ENCODE measurements around the gene MPP4.

The MPP4 gene, protein sequence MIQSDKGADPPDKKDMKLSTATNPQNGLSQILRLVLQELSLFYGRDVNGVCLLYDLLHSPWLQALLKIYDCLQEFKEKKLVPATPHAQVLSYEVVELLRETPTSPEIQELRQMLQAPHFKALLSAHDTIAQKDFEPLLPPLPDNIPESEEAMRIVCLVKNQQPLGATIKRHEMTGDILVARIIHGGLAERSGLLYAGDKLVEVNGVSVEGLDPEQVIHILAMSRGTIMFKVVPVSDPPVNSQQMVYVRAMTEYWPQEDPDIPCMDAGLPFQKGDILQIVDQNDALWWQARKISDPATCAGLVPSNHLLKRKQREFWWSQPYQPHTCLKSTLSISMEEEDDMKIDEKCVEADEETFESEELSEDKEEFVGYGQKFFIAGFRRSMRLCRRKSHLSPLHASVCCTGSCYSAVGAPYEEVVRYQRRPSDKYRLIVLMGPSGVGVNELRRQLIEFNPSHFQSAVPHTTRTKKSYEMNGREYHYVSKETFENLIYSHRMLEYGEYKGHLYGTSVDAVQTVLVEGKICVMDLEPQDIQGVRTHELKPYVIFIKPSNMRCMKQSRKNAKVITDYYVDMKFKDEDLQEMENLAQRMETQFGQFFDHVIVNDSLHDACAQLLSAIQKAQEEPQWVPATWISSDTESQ

DNA sequence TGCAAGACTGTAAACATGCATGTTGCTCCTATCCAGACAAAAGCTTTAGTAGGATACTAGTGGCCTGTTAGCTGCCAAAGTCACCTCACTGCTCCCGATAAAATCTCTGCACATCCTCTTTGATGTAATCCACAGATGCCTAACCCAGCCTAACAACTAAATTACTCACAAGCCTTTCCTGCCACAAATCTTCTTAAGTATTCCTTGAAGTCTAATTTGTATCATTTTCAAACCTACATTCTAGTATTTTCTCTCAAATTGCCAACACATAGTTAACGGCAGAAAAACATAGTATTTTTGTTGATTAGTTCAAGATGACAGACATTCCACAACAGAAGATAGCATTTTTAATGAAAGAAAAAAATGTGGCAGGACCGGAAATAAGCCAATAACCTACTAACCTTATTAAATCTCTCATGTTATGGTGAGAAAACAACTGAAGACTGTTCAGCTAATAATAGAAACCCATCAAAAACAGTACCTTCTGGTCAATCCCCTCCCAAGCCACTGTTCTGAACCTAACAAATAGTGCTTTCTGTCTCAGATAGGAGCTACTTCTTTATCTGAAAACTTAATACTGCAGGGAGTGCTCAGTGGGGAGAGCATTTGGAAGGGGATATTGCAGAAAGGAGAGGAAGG, at the start of gene MPP4:
Gene MPP4, minus strand, starts transcription at position 57 of the 639 bp plus-strand sequence. CDS start 4,690 bp downstream, outside the sequence.
- no peak for DNase-seq

DNA sequence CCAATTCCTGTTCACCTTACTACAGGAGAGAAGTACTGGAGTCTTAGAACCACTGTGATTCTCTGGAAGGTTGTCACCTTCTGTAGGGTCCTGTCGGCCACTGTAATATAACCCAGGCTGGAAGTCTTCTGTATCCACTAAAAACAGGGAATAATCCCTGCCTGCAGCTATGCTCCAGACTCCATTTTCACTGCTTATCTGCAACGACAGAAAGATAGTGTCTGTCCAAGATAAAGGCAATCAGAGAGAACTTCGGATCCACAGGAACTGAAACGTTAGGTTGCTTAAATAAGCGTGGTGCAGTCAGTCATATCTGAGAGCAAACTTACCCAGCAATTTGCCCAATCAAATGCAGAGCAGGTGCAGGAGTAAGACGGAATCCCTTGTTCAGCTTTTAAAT, 48.1 kb upstream of the MPP4 start:
- no peak for DNase-seq

DNA sequence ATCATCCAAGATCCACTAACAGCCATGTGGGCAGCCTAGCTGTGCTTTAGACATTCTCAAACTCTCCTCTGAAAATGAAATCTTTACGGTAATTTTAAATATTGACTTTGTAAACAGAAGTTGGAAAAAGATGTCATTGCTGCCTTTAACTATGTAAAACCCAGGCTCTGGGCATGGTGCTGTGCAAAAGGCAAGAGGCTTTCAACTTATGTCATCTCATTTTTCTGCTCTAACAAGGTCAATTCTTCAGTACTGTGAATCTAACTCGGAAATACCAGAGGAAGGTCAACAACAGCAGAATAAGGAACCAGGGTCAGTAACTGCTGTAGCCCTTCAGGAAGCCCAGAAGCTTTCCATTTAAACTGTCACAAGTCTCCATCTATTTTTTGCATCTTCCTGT, 37.0 kb upstream of the MPP4 start:
- DNase-seq = no peak

DNA sequence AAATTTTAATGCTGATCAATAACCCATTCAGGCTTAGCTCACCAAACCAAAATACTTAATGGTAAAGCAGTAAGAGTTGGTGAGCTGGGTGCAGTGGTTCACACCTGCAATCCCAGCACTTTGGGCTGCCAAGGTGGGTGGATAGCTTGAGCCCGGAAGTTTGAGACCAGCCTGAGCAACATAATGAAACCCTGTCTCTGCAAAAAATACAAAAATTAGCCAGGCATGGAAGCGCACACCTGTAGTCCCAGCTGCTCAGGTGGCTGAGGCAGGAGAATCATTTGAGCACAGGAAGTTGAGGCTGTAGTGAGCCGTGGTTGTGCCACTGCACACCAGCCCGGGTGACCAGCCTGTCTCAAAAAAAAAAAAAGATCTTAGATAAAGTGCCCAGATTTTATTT, 35.7 kb upstream of the MPP4 start:
- no peak for DNase-seq

DNA sequence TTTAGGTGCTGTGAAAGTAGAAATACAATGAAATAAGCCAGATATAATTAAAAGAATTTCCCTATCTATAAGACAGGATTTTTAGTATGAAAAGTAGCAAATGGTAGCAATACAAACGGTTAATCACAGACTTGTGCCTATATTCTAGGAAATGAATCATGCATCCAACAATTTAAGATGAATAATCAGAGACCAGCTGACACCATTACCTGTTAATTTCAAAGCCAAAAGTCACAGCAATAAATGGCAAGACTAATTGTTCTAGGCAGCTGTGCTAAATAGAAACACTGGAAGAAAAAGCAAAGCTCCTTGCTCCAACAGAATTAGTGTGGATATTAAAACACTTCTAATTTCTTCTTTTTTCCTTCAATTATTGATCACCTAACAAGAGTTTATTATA, 35.1 kb upstream of the MPP4 start:
- DNase-seq = no peak

DNA sequence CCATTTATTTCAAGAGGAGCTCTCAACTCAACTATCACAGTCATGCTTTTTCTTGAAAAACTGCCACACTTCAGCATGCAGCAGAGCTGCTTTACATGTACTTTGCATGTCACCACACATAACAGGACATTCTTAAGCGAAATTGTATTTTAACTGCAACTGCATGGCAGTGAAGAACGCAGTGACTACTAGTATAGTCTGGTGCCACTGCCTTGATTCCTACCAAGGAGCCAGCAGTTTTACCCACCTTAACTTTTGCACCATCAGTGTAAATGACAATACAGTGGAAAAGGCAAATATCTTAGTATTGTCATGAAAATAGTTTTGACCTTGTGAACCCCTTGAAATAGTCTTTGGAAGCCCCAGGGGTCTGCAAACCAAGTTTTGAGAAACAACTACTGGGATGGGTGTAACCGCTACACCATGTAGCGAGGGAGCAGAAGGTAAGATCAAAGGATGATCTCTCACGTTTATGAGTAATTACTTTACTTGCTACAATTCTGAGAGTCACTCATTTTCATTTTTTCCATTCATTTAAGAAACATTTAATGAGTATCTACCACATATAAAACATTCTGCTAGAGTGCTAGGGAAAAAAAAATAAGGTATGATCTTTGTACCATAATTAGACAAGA, 32.3 kb upstream of the MPP4 start:
- no peak for DNase-seq

DNA sequence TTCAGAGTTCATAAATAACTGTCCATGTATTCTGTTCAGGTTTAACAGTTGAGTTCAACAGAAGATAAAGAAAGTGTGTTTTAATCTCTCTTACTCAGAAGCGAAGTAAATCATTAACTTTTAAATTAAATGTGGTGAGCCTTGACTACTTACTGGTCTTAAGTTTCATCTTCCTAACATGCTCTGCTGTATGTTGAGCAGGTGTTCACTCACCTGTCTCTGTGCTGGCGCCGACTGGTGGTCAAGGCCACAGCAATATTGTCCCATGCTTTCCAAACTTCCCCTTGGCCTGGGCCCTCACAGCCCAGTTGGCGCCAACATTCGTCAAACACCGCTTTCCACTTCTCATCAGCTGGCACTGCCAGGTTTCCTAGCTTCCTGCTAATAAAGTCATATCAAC, 17.0 kb upstream of the MPP4 start:
- DNase-seq = no peak

DNA sequence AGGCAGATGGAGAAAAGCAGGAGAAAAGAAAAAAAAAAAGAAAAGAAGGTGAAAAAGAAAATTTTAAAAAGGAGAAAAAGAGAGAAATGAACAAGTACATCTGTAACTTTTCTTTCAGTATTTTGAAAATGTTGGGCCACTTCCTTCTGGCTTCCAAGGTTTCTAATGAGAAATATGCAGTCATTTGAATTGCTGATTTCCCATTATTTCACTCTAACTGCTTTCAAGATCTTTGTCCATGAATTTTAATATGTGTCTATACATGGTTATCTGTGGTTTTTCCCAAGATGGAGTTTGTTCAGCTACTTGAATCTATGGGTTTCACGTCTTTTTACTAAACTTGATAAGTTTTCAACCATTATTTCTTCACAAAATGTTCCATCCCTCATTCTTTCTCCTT, 14.3 kb upstream of the MPP4 start:
- no peak for DNase-seq

DNA sequence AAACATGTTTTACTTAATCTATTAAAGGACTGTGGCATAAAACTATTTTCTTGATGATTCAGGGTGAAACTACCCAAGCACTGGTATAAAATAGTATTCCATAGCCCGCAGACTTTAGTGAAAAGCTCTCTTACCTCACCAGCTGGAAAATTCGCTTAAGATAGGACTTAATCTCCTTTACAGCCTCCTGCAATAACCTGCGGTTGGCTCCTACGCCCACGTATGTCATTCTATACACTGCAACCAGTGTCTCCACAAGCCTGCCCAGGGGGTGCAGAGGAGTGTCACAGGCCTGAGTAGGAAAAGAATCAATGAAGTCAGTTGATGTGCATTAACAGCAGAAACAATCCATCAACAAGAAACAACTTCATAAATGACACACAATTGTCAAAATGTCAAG, 11.3 kb upstream of the MPP4 start:
- no peak for DNase-seq

DNA sequence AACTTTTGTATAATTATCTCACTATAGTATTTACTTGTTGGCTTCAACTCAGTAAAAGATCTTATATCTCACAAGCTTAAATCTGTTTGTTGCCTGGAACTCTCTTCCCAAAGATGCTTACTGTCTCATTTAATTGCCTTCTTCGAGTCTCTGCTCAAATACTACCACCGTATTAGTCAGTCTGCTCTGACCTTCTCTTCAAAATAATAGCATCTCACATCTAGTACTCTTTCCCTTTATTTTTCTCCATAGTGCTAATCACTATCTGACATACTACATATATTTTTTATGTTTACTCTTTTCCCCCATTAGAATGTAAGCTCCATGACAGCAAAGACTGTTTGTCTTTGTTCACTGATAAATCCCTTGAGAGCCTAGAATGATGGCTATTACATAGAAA, 10.6 kb upstream of the MPP4 start:
- DNase-seq = no peak

DNA sequence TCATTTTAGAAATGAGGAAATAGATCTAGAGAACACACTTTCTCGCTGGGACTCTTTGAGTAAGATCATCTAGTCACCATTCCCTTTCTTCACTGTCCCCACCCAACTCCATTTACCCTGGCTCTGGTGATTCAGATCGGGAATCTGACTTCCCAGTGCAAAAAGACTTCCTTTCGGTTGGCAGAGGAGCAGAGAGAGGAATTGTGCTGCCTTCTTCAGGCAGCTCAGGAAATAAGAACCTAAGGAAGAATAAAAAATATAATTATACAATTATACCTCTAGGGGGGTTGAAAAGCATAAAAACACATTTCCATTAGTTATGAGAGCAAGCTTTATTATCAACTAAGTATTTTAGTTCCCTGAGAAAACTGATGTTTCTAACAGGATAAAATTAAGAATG, 9.3 kb upstream of the MPP4 start:
- DNase-seq = no peak

DNA sequence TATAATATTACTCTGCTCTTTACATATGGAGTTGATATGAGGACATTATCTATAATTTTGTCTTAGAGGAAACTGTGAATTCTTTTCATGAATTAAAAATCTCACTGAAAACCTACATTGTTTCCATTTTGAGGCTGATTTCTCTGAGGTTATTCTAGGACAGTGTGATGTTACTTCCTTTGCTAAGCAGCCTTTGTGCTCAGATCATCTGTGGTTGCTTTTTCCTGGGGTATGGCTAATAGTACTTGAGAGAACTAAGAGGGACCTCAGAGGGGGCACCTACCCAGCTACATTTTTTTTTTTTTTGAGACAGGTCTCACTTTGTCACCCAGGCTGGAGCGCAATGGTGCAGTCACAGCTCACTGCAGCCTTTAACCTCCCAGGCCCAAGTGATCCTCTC, 8.7 kb upstream of the MPP4 start:
- no peak for DNase-seq

DNA sequence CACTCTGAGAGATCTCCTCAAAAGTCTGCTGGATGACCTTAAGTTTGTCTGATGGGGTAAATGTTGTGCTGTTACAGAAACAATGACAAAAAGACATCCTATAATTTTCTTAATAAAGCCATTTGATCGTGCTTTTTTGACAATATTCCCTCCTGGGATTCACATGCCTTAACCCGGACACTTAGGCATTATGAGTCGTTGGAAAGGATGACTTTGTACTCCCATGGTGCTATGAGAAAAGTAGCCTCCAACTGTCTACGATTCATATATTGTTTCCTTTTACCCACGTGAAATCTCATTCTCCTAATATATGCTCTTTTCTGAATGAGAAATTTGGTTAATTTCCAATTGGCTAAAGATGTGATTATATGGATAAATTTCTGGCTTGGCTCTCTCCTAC, 6.1 kb upstream of the MPP4 start:
- no peak for DNase-seq

DNA sequence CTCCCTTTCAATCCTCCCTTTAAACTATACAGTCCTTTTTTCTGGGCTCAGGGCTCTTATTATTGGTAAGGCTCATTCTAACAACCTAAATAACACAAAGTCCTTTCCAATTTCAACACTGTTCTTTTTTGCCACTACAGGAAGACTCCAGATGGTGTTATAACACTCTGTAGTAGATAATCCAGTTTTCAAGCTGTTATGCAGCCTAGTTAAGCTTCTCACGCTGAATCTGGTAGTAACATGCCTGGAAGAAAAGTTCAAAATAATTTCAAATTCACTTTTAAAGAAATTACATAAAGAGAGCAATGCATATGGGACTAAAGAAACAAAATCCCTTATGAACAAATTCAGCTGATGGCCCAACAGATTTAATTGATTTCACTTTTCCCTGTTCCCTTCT, 3.2 kb upstream of the MPP4 start:
- DNase-seq = no peak

DNA sequence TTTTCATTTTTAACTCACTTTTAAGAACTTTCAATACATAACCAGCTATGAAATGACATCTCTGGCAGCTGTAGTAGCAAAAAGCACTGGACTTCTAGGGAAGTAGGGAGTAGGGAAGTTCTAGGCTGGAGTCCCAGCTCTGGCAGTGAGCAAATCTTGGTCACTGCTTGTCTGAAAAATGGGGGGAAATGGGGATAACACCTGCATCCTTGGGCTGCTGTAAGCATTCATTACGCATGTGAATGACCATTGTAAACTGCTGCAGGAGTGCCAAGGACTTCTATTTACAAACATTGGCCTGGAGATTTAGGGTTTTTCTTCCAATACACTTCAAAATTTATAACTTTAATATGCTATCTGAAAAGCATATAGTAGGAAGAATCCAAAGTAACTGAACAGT, 972 bp upstream of the MPP4 start:
- no peak for DNase-seq

DNA sequence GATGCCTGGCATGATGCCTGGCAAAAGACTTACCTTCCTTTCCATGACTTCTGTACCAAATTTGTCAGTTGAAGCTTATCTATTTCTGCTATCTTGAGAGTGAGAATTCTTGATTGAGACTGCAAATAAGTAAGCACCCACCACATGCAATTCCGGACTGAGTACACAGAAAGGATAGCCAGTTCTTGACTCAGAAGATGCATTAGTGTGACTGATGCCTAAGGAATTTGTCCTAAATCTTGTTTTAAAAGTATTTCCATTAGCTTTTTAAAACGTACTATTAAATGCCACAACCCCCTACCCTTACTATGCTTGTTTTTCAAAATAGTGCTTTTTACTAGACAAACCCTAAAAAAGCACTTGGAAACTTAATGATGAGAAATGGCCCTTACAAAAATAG, 545 bp downstream of the MPP4 start:
- no peak for DNase-seq

DNA sequence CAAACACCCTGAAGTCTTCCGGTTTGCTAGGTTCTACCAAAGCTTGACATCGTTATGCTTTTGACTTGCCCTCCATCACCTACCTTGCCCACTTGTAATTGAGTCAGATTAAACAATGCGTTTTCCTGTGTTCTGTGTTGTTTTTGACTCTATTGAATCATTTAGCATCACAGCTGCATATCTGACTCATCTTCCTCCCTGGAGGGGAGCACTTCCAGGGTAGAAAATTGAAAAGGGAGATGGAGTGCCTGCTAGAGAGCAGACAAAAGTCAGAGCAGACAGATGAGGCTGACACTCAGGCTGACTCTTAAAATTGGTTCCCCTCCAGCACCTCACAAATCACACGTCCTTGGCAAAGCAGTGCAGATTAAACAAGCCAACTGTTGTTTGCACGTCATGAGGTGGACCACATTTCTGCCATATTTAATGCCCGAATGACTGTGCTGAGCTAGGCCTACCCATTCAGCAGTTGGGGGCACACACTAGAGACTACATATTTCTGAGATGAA, 2.2 kb downstream of the MPP4 start:
- DNase-seq = no peak

DNA sequence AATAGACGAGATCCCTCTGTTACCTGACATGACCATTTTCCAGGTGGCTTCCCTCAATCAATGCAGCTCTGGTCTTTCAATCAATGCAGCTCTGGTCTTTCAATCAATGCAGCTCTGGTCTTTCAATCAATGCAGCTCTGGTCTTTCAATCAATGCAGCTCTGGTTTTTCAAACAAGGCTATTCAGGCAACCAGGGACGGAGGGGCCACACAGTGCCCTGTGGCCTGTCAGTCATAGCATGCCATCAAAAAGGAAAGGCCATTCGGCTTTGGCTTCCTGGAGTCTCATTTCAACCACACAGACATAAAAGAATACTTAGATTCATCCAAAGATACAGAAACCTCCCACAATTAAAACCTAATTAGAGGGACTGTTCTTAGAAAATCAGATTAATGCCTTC, 13.3 kb downstream of the MPP4 start:
- no peak for DNase-seq

DNA sequence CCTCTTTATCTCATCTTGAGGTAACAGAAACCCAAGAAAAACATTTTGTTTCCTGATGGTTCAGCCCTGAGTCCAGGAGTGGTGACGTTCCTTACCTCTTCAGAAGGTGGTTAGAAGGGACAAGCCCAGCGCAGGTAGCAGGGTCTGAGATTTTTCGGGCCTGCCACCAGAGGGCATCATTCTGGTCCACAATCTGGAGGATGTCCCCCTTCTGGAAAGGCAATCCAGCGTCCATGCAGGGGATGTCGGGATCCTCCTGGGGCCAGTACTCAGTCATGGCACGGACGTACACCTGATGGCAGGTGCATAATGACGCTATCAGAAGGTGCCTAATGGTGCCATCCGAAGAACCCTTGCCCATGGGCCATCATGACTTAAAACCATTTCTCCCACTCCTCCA, 17.7 kb downstream of the MPP4 start:
- DNase-seq = no peak

DNA sequence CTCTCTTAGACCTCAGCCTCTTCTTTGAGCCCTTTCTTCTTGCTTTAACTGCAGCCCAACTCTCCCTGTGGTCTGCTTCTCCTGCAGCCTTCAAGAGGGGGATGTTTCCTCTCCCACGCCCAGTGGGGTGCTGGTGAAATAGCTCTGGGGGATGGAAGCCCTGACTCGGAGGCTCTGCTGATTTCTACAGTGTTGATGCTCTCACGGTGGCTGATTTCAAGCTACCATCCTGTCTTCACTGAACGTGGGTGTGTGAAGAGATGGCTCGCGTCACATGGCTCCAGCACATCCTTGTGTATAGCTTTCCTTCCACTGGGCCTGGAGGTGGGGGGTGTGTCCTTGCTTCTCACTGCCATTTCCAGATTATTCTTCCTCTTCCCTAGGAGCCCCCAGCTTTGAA, 20.0 kb downstream of the MPP4 start:
- no peak for DNase-seq

DNA sequence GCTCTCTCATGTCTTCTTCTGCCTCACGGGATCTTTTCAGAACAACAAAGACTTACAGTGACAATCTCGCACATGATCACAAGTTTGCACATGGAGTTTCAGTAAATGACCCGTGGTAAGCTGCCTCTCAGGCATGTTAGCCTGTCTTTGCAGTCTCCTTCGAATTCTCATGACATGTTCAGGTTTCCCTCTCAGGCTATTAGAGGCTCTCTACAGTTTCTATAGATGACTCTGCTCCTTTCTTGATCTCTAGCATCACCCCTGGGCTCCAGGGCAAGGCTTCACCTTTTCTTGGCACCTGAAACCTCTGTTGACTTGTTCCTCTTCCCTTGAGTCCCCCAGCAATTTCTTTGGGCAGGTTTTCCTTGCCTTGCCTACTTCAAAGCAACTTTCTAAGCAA, 23.0 kb downstream of the MPP4 start:
- DNase-seq = no peak

DNA sequence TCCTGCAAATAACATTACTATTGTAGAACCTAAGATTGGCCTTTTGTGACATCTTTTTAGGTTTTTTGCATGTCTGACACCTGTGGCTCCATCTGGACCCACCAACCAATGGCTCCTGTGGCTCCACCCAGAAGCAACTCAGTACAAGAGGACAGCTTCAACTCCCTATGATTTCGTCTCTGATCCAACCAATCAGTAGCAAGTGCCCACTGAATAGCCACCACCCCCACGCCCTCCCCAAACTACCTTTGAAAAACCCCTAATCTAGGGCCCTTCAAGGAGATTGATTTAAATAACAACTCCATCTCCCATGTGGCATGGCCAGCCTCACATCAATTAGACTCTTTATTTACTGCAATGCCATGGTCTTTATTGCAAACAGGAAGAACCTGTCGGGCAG, 23.6 kb downstream of the MPP4 start:
- no peak for DNase-seq

DNA sequence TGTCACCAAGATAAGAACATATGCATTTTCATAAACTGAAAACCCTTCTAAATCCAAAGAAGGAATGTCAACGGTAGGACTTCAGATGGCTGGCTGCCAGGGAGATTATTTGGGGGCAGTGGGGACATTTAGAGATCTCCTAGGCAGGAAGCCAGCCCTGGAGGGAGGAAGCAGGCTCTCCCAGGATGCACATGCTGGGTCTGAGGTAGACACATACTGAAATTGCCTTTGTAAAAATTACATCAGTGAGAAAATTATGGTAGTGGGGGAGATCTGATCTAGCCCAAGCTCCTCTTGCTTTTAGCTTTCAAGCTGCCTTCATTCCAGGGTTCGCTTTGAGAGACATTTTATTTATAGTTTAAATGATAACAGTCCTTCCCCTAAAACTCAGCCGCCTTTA, 24.1 kb downstream of the MPP4 start:
- no peak for DNase-seq

DNA sequence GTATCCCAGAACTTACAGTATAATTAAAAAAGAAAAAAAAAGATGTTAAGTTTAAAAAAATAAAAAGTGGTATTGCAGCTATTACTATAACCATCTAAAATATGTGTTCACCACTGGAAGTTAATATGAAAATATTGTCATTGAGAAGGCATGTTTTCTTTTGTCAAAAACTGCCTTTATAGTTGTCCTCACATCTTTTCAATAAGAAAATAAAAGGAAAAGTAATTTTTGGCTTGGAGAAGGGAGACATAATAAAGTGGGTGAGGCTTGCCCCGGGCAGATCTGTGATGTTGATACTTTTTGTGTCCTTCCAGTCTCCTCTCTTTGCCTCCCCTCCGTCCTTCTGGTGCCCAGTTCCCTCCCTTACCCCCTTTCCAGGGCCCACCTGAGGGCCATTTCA, 24.9 kb downstream of the MPP4 start:
- no peak for DNase-seq

Data from CD4-positive, alpha-beta T cell treated with Interleukin-1 beta for 1 hour (primary cell).